ENCODE data around the gene CKB. TPM values are rescaled to one million over a fixed set of nuclear protein-coding genes. Genes with fewer than 3 reads are reported as not detected.

CKB gene
- total RNA-seq, 1 donor from 2014 or later: 178 TPM

- H3K36me3 Mint-ChIP-seq (ENCODE audit: low read depth, unreplicated experiment): no peaks in the 10 kb centered on the region
- FAIRE-seq: no peak
These were observed 23.5 kb upstream of the CKB start for GRCh38 chr14:103545915-103546651.

GRCh38 chr14:103545219-103545914 lies 22.7 kb upstream of the CKB start:
- H3K27ac Mint-ChIP-seq (ENCODE audit: unreplicated experiment): no peak overlapping the region
- no peak for TF ChIP-seq EZH2 (IDR thresholded peaks at IDR 0.05; ENCODE audit: insufficient read depth, low read length)
- TF ChIP-seq CTCF (IDR thresholded peaks at IDR 0.05; ENCODE audit: insufficient read depth, low read depth, low read length): no peak
- H3K4me3 Mint-ChIP-seq (ENCODE audit: unreplicated experiment): no peak overlapping the region
- H3K27me3 Mint-ChIP-seq (ENCODE audit: low read depth, unreplicated experiment): no peaks in the 10 kb centered on the region
- H3K4me2 ChIP-seq (ENCODE audit: low read length): no peak overlapping the region
- peaks cover 8% of the 10 kb centered on the region for H3K4me1 Mint-ChIP-seq (ENCODE audit: low read depth, unreplicated experiment)
- H3K27me3 ChIP-seq (ENCODE audit: insufficient read depth, low read length): no peaks in the 10 kb centered on the region
- no peaks in the 10 kb centered on the region for H3K79me2 ChIP-seq (ENCODE audit: insufficient read depth, low read length)
- no peaks in the 10 kb centered on the region for H3K36me3 ChIP-seq (ENCODE audit: insufficient read depth, low read length)
- H3K27ac ChIP-seq (ENCODE audit: low read depth, low read length): no peak overlapping the region
- peaks cover 13% of the 10 kb centered on the region for H4K20me1 ChIP-seq (ENCODE audit: insufficient read depth, low read length)
- FAIRE-seq (no peak), DNase-seq (ENCODE audit: low read depth) (no peak)
- H3K4me3 ChIP-seq (ENCODE audit: insufficient read depth, low read depth, low read length): no peak overlapping the region
- no peaks in the 10 kb centered on the region for H3K9me3 Mint-ChIP-seq (ENCODE audit: unreplicated experiment)
- no peaks in the 10 kb centered on the region for H3K36me3 Mint-ChIP-seq (ENCODE audit: low read depth, unreplicated experiment)
- no peak overlapping the region for H3K9ac ChIP-seq (ENCODE audit: low read length)
- no peaks in the 10 kb centered on the region for H3K9me3 ChIP-seq (ENCODE audit: insufficient read depth, low read depth, low read length)
- peaks cover 22% of the 10 kb centered on the region for H3K4me1 ChIP-seq (ENCODE audit: insufficient read depth, low read length)
- no peak overlapping the region for H2AFZ ChIP-seq (ENCODE audit: low read depth, low read length)

More at GRCh38 chr14:103545915-103546651, 23.5 kb upstream of the CKB start:
- H3K4me2 ChIP-seq (ENCODE audit: low read length): no peak overlapping the region
- Mint-ChIP-seq H3K4me1 (ENCODE audit: low read depth, unreplicated experiment) (peaks cover 4% of the 10 kb centered on the region), H3K4me3 (ENCODE audit: unreplicated experiment) (no peak overlapping the region), H3K27me3 (ENCODE audit: low read depth, unreplicated experiment) (no peaks in the 10 kb centered on the region), H3K9me3 (ENCODE audit: unreplicated experiment) (no peaks in the 10 kb centered on the region), H3K27ac (ENCODE audit: unreplicated experiment) (no peak overlapping the region)
- H3K27me3 ChIP-seq (ENCODE audit: insufficient read depth, low read length): no peaks in the 10 kb centered on the region
- TF ChIP-seq EZH2 (IDR thresholded peaks at IDR 0.05; ENCODE audit: insufficient read depth, low read length) (no peak), CTCF (IDR thresholded peaks at IDR 0.05; ENCODE audit: insufficient read depth, low read depth, low read length) (no peak)
- no peaks in the 10 kb centered on the region for H3K9me3 ChIP-seq (ENCODE audit: insufficient read depth, low read depth, low read length)
- peaks cover 16% of the 10 kb centered on the region for H3K4me1 ChIP-seq (ENCODE audit: insufficient read depth, low read length)
- no peak for DNase-seq (ENCODE audit: low read depth)
- no peak overlapping the region for H3K4me3 ChIP-seq (ENCODE audit: insufficient read depth, low read depth, low read length)
- H2AFZ ChIP-seq (ENCODE audit: low read depth, low read length): no peak overlapping the region
- no peak overlapping the region for H3K27ac ChIP-seq (ENCODE audit: low read depth, low read length)
- H4K20me1 ChIP-seq (ENCODE audit: insufficient read depth, low read length): peaks cover 13% of the 10 kb centered on the region
- H3K9ac ChIP-seq (ENCODE audit: low read length): no peak overlapping the region
- no peaks in the 10 kb centered on the region for H3K36me3 ChIP-seq (ENCODE audit: insufficient read depth, low read length)
- no peaks in the 10 kb centered on the region for H3K79me2 ChIP-seq (ENCODE audit: insufficient read depth, low read length)

All from astrocyte (in vitro differentiated cells and primary cell).